SKM-1 treated with dmso at 0.1 percent for 144 hours (cell line): ENCODE results near the gene PWP1.

ENCODE experiments used
- DNase-seq: peaks from one replicate; lab custom pipeline; 2025; ENCODE audit not compliant: unreplicated experiment; lab: John Stamatoyannopoulos, UW

PWP1 gene

DNA sequence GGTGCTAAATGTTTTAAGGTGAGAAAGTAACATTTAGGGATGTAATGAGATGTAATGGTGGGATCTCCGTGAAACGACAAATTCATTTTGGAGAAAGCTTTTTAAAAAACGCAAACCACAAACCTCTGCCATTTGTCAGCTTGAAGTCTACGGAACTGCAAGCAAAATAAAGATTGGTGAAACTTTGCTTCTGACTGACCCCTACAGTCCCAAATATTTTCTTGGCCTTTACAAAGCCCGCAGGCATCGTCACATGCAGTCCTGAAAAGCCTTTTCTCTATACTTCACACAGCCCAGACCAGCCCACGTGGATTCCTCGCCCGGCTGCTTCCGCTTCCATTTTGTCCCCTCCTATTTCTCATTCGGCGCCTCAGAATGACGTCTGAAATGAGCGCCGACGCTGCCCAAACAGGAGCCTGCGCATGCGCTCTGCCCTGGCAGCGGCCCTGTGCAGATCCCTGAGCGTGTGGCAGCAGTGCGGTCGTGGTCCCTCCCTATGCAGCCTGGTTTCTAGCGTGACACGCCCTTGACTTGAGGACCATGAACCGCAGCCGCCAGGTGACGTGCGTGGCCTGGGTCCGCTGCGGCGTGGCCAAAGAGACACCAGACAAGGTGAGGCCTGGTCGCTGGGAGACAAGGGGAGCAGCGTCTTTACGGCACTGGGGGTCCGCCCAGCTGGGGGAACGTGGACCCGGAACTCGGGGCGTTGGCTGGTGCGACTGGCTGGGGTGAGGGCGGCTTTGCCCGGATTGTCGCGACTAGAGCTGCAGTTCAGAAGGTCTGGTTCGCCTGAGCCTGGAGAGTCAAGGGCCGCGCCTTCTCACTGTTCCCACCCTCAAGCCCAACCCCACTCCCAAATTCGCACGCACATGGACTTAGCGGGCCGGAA lies at the start of gene PWP1:
PWP1 (plus strand) TSS at position 440 of the 889 bp plus-strand sequence; CDS start at position 541, 101 bp downstream.
- peak; percentile 65 for DNase-seq

DNA sequence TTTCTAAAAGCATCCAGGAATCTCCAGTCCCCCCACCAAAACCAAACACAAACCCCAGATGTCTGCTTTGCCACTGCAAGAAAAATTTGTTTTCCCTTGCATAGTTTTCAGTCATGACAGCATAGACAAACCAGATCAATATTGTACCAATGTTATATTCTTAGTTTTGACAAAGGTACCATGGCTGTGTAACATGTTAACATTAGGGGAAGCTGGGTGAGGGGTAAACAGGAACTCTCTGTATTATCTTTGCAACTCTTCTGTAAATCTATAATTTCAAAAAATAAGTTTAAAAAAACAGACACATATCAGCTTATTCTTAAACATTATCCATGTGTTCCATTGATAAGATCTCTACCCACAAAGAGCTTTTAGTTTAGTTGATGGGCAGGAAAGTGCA lies 44.4 kb upstream of the PWP1 start:
- DNase-seq, result no peak

GRCh38 chr12:107642240-107642639 lies 43.4 kb upstream of the PWP1 start:
- DNase-seq, result no peak

GRCh38 chr12:107645630-107646333 lies 39.8 kb upstream of the PWP1 start:
- no peak for DNase-seq

- no peak for DNase-seq
Measured at GRCh38 chr12:107646436-107646835, 39.2 kb upstream of the PWP1 start.

DNA sequence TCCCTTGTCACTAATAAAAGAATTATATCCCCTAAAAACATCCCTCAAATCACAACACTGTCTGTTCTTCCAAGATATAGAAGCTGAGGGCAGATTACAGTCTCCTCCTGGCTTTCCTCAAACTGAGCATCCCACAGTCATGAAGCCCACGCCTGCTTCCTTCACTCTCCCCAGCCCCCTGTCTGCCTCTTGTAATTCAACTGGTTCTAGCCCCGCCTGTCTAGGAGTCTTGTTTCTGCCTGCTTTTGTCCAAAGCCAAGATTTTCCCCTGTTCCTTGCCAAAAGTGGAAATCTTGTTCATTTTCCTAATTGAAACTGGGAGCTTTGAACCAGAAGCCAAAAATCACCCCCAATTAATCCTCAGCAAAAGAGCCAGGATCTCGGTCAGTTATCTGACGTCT lies 35.9 kb upstream of the PWP1 start:
- no peak for DNase-seq

DNA sequence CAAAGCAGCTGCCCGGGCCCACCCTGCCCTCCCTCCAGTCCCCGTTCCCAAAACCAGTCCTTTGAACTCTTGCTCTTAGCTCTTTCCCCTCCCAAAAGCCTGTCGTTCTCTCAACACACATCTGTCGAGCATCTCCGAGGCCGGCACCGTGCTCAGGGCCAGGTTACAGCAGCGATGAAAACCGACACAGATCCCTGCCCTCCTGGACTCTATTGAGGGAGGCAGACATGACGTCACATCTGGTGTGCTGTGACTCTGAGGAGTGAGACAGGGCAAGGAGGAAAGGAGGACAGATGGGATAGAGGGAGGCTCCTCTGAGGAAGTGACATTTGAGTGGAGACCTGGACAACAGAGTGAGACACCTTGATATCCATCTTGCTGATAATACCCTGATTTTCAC lies 34.6 kb upstream of the PWP1 start:
- DNase-seq, result no peak

DNA sequence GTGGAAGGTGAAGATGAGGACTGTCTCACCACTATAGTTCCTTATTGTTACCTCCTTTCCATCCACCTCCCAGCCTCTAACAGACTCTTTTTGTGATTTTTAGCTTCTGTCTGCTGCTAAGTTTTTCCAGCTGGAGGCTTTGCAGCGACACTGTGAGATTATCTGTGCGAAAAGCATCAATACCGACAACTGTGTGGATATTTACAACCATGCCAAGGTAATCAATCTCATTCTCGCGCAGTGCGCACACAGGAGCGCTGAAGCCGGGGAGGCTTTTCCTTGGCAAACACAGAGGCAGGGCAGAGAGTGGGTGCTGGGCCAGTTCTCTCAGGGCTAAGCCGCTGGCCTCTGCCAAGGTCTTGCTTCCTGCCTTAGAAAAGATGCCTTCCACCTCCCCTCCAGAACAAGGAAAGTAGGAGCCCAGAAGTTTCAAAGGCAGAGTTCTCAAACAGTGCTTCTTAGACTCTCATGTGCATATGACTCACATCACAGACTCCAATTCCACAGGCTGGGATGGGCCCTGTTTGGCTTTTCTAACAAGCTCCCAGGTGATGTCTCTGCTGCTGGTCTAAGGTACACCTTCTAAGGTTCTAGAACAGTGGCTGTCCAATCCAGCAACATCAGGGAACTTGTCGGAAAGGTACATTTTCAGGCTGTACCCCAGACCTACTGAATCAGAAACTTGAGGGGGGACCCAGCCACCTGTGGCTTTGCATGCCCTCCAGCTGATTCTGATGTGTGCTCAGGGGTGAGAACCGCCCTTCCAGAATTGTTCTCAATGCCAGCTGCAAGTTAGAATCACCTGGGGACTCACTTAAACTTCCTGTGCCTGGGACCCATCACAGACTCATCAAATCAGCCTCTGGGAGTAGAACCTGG lies 33.8 kb upstream of the PWP1 start:
- no peak for DNase-seq

DNA sequence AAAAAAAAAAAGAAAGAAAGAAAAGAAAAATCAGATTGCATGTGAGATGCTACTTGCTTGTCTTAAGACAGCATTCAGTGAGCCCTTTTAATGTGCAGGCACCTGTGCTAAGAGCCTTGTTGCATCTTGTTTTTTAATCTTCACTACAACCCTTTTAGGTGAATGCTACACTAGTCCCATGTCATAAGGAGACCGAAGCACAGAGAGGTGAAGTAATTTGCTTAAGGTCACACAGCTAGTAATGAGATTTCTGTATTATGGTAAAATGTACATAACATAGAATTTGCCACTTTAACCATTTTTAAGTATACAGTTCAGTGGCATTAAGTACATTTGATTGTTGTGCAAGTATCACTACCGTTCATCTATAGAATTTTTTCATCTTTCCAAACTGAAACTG lies 32.1 kb upstream of the PWP1 start:
- DNase-seq, result no peak

GRCh38 chr12:107654873-107655272 lies 30.7 kb upstream of the PWP1 start:
- no peak for DNase-seq

- DNase-seq, result no peak
Measured at GRCh38 chr12:107655281-107656065, 30.1 kb upstream of the PWP1 start.

DNA sequence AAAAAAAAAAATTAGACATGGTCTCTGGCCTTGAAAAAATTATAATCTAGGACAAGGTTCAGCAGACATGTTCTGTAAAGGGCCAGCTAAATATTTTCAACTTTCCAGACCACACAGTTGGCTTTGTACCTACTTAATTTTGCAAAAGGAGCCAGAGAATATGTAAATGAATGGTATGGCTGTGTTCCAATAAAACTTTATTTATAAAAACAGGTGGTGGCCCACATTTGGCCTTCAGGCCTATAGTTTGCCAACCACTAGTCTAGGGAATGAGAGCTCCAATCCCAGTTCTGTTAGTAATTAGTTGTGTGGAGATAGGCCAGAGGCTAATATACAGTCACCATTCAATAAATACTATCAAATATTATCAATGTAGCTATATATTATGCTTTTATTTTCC lies 29.3 kb upstream of the PWP1 start:
- no peak for DNase-seq

GRCh38 chr12:107657133-107657532 lies 28.5 kb upstream of the PWP1 start:
- DNase-seq, result no peak

DNA sequence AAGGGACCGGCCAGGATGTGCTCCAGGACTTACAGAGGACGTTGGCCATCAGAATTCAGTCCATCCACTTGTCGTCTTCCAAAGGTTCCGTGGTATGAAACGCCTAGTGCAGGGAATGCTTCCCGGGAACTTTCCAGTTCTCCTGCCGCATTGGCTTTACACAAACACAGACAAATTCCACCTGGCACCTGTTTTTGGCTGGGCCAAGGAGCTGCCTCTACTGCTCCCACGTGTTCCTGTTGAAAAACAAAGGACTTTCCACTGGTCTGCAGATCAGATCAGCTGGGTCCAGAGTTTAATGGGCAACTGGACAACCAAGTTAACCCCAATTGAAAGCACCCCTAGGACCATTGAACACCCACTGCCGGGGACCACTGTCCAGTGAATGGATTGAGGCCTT lies 28.0 kb upstream of the PWP1 start:
- no peak for DNase-seq

DNA sequence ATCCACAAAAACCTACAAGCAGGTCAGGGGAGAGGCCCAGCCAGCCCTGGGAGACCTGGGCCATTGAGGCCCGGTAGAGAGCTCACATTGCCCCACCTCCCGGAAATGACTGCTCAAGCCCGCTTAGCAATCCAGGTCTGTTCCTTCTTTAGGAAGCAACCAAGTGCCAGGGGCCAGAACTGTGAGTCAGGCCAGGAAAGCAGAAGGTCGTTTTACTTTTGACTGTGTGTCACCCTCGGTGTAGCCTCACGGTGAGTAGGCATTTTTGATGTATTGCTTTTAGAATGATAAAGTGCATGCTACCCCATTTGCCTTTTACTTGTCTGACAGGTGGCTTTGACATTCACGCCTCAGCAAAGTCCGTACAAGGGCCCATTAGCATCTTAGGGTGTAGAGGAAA lies 25.4 kb upstream of the PWP1 start:
- peak; percentile 42 for DNase-seq

DNA sequence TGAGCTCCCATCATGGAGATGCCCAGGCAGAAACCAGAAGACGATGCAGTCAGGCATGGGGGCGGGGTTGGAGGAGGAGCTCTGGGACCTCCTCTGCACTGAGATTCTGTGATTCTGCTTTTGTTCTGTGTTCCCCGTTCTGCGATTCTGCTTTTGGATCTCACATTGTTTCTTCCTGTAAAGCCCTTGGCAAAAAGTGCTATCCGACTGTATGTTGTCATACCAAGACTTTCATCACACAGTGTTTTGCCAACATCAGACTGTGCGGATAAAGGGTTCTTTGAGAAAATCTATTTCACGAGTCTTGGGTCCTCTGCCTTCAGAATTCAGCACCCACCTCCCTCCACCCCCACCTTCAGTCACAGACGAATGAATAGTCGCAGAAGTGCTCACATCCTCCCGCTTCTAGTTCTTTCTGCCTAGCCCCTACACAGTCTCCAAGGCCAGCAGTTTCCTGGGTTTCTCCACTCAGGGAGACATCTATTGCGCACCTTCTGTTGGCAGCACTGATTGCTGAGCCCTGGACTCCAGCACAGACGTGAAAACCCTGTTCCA lies 24.7 kb upstream of the PWP1 start:
- DNase-seq, result no peak

DNA sequence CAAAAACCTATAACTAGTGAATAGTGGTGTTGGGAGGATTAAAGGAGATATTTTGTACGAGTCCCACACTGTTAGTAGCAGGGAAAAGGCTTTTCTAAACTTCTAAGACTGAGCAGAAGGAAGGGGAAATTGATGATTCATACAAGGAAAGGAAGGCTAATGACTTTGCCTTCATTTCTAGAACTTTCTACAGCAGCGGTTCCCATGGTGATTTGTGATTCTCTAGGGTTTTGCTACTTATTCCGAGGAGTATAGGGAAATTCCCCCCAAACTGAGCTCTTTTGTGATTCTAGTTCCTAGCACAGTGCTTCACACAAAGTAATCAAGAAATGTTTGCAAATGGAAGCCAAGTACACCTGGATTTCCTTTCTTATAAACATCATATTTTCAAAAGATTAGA lies 23.8 kb upstream of the PWP1 start:
- DNase-seq, result no peak

GRCh38 chr12:107662484-107662883 lies 23.1 kb upstream of the PWP1 start:
- no peak for DNase-seq

GRCh38 chr12:107663277-107663676 lies 22.3 kb upstream of the PWP1 start:
- DNase-seq, result no peak

DNA sequence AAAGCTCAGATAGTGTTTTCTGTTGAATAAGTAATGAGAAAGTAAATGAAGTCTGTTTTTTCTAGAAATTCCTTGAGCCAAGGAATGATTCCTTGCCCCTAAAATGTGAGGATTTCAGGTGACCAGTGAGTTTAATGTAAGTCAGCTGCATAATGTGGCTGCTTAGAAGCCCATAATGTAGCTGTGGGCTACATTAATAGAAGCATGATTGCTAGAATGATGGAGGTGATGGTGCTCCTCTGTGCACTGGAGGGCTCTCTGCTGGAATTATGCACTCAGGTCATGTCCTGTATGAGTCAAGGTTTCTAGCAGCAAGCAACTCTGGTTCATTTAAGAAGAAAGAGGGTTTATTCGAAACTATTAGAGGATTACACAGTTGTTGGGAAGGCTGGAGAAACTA lies 19.6 kb upstream of the PWP1 start:
- DNase-seq, result no peak
